ENCODE measurements around the gene KLKB1. TPM values are rescaled to one million over a fixed set of nuclear protein-coding genes. Genes with fewer than 3 reads are reported as not detected.
"Not testable (repeated sequence)": the region's sequence is repeated elsewhere in the genome, so short reads cannot be mapped to it uniquely, and the experiment has no call there.

KLKB1 gene
- total RNA-seq, 1 donor from 2014 or later, result 0.46 TPM

- TF ChIP-seq, protein P1, sequence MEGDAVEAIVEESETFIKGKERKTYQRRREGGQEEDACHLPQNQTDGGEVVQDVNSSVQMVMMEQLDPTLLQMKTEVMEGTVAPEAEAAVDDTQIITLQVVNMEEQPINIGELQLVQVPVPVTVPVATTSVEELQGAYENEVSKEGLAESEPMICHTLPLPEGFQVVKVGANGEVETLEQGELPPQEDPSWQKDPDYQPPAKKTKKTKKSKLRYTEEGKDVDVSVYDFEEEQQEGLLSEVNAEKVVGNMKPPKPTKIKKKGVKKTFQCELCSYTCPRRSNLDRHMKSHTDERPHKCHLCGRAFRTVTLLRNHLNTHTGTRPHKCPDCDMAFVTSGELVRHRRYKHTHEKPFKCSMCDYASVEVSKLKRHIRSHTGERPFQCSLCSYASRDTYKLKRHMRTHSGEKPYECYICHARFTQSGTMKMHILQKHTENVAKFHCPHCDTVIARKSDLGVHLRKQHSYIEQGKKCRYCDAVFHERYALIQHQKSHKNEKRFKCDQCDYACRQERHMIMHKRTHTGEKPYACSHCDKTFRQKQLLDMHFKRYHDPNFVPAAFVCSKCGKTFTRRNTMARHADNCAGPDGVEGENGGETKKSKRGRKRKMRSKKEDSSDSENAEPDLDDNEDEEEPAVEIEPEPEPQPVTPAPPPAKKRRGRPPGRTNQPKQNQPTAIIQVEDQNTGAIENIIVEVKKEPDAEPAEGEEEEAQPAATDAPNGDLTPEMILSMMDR (IDR thresholded peaks at IDR 0.05; ENCODE audit: unreplicated experiment), result no peak
- no peak overlapping the region for H3K4me3 Mint-ChIP-seq (ENCODE audit: unreplicated experiment)
- H3K4me1 Mint-ChIP-seq (ENCODE audit: unreplicated experiment), result no peaks in the 10 kb centered on the region
- peaks cover 6% of the 10 kb centered on the region for H3K27me3 Mint-ChIP-seq (ENCODE audit: unreplicated experiment)
- H3K36me3 Mint-ChIP-seq (ENCODE audit: low read depth, unreplicated experiment), result peaks cover 10% of the 10 kb centered on the region
- no peaks in the 10 kb centered on the region for H3K9me3 Mint-ChIP-seq (ENCODE audit: unreplicated experiment)
- H3K27ac Mint-ChIP-seq (ENCODE audit: unreplicated experiment), result no peak overlapping the region
- no peak for DNase-seq (ENCODE audit: low spot score)
Observed at GRCh38 chr4:186243331-186243730, 16.0 kb downstream of the KLKB1 start.

- Mint-ChIP-seq H3K27ac (ENCODE audit: unreplicated experiment) (no peak overlapping the region), H3K9me3 (ENCODE audit: unreplicated experiment) (no peaks in the 10 kb centered on the region), H3K27me3 (ENCODE audit: unreplicated experiment) (peaks cover 6% of the 10 kb centered on the region), H3K4me1 (ENCODE audit: unreplicated experiment) (no peaks in the 10 kb centered on the region), H3K4me3 (ENCODE audit: unreplicated experiment) (no peak overlapping the region), H3K36me3 (ENCODE audit: low read depth, unreplicated experiment) (peaks cover 10% of the 10 kb centered on the region)
- TF ChIP-seq, protein P1 (IDR thresholded peaks at IDR 0.05; ENCODE audit: unreplicated experiment), result no peak
- DNase-seq (ENCODE audit: low spot score), result no peak
Observed at GRCh38 chr4:186244835-186245234, 17.5 kb downstream of the KLKB1 start.

GRCh38 chr4:186247062-186247752, 19.9 kb downstream of the KLKB1 start:
- H3K27me3 Mint-ChIP-seq (ENCODE audit: unreplicated experiment); H3K4me1 Mint-ChIP-seq (ENCODE audit: unreplicated experiment); H3K36me3 Mint-ChIP-seq (ENCODE audit: low read depth, unreplicated experiment); H3K4me3 Mint-ChIP-seq (ENCODE audit: unreplicated experiment); H3K9me3 Mint-ChIP-seq (ENCODE audit: unreplicated experiment); H3K27ac Mint-ChIP-seq (ENCODE audit: unreplicated experiment); DNase-seq (ENCODE audit: low spot score): not testable (repeated sequence)

- Mint-ChIP-seq H3K9me3 (ENCODE audit: unreplicated experiment) (no peaks in the 10 kb centered on the region), H3K4me3 (ENCODE audit: unreplicated experiment) (no peak overlapping the region), H3K27ac (ENCODE audit: unreplicated experiment) (no peak overlapping the region), H3K4me1 (ENCODE audit: unreplicated experiment) (no peaks in the 10 kb centered on the region), H3K36me3 (ENCODE audit: low read depth, unreplicated experiment) (peaks cover 10% of the 10 kb centered on the region), H3K27me3 (ENCODE audit: unreplicated experiment) (peaks cover 6% of the 10 kb centered on the region)
- no peak for DNase-seq (ENCODE audit: low spot score)
- TF ChIP-seq, protein P1 (IDR thresholded peaks at IDR 0.05; ENCODE audit: unreplicated experiment), result no peak
Observed at GRCh38 chr4:186248643-186249042, 21.3 kb downstream of the KLKB1 start.

DNA sequence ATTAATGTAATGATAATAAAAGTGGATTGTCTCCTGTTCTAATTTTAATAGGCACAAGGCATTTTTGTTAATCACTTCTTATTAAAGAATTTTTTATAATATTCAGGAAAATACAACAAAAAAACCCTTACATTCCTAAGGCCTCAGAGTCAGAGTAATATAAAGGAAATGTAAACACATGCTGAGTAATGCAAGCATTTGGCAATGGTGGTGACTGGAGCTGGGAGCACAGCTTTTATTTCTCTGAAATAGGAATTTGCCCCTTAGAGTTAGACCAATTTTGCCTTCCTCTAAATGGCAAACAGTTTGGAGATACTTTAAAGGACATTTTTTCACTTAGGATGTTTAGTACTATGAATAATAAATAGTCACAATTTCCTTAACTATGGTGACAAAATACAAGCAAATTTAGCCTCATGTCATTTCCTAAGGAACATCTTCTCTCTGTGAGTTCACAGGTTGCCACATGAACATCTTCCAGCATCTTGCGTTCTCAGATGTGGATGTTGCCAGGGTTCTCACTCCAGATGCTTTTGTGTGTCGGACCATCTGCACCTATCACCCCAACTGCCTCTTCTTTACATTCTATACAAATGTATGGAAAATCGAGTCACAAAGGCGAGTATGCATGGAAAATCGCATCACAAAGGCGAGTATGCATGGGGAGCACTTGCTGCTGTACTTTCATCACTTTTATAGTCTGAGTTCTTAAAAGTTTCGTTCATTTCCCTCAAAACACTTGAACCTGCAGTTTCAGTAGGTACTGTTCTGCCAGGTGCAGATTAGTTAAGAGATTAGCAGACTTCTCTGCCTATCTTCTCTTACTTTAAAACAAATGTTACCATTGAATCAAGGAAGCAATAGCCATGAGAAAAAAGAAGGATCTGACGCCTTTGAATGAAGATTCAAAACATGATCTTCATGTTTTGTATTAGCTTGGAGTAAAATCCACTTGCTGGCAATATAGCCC, 22.8 kb downstream of the KLKB1 start:
- no peak overlapping the region for H3K4me3 Mint-ChIP-seq (ENCODE audit: unreplicated experiment)
- TF ChIP-seq, protein P1 (IDR thresholded peaks at IDR 0.05; ENCODE audit: unreplicated experiment), result no peak
- H3K36me3 Mint-ChIP-seq (ENCODE audit: low read depth, unreplicated experiment), result peaks cover 10% of the 10 kb centered on the region
- DNase-seq (ENCODE audit: low spot score), result no peak
- H3K27ac Mint-ChIP-seq (ENCODE audit: unreplicated experiment), result no peak overlapping the region
- peaks cover 8% of the 10 kb centered on the region for H3K4me1 Mint-ChIP-seq (ENCODE audit: unreplicated experiment)
- H3K27me3 Mint-ChIP-seq (ENCODE audit: unreplicated experiment), result peaks cover 8% of the 10 kb centered on the region
- H3K9me3 Mint-ChIP-seq (ENCODE audit: unreplicated experiment), result no peaks in the 10 kb centered on the region
